ENCODE data around the gene KCNJ5.

KCNJ5 gene

DNA sequence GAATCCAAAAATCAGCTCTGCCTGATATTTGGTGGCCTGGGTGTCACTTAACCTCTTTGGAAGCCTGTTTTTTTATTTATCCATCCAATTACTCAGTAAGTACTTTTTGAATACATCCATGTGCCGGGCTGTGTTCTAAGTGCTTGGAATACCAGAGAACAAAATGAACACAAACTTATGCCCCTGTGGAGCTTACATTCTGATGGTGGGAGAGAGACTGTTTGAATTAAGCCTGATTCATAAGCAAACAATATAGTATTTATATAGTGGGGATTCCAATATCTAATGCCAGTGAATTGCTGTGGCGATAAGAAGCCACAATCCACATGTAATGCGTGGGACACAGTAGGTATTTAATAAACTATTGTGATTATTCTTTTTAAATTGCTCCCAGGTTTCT, 19.4 kb downstream of the KCNJ5 start:
- Histone ChIP-seq H3K27ac (ENCODE audit: low read depth, low read length) (no peak overlapping the region), H3K4me3 (ENCODE audit: low read length) (no peak overlapping the region)

DNA sequence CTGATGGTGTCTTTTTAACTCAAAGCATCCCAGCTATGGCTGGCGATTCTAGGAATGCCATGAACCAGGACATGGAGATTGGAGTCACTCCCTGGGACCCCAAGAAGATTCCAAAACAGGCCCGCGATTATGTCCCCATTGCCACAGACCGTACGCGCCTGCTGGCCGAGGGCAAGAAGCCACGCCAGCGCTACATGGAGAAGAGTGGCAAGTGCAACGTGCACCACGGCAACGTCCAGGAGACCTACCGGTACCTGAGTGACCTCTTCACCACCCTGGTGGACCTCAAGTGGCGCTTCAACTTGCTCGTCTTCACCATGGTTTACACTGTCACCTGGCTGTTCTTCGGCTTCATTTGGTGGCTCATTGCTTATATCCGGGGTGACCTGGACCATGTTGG, 20.1 kb downstream of the KCNJ5 start:
- Histone ChIP-seq H4K20me1 (ENCODE audit: control insufficient read depth, insufficient read depth, low read depth, low read length) (no peaks in the 10 kb centered on the region), H3K9me2 (replicated peaks; ENCODE audit: control insufficient read depth, low read length) (no peaks in the 10 kb centered on the region), H3K79me2 (ENCODE audit: control insufficient read depth, low read length) (no peaks in the 10 kb centered on the region), H3K4me3 (ENCODE audit: low read length) (no peak overlapping the region), H3F3A (ENCODE audit: control insufficient read depth, insufficient read depth) (no peaks in the 10 kb centered on the region), H3K4me2 (ENCODE audit: low read length) (no peak overlapping the region), H3K27me3 (ENCODE audit: control insufficient read depth, low read length) (peaks cover 40% of the 10 kb centered on the region), H3K36me3 (ENCODE audit: control insufficient read depth, low read length) (no peaks in the 10 kb centered on the region), H3K9me3 (ENCODE audit: control insufficient read depth, insufficient read depth, low read length) (no peaks in the 10 kb centered on the region), H3K4me1 (ENCODE audit: control insufficient read depth, low read length) (peaks cover 1% of the 10 kb centered on the region), H3K27ac (ENCODE audit: low read depth, low read length) (no peak overlapping the region)
- no peak for TF ChIP-seq EZH2phosphoT487 (IDR thresholded peaks at IDR 0.05; ENCODE audit: borderline replicate concordance, low read length)

More for the DNA sequence above, 19.4 kb downstream of the KCNJ5 start:
- no peaks in the 10 kb centered on the region for H3K79me2 ChIP-seq (ENCODE audit: control insufficient read depth, low read length)
- no peaks in the 10 kb centered on the region for H4K20me1 ChIP-seq (ENCODE audit: control insufficient read depth, insufficient read depth, low read depth, low read length)
- no peaks in the 10 kb centered on the region for H3K36me3 ChIP-seq (ENCODE audit: control insufficient read depth, low read length)
- no peaks in the 10 kb centered on the region for H3K9me3 ChIP-seq (ENCODE audit: control insufficient read depth, insufficient read depth, low read length)
- TF ChIP-seq CTCF (IDR thresholded peaks at IDR 0.05; ENCODE audit: low read depth, low read length, poor library complexity, severe bottlenecking), result no peak
- TF ChIP-seq EZH2phosphoT487 (IDR thresholded peaks at IDR 0.05; ENCODE audit: borderline replicate concordance, low read length), result no peak
- no peaks in the 10 kb centered on the region for H3K9me2 ChIP-seq (replicated peaks; ENCODE audit: control insufficient read depth, low read length)
- H3K4me1 ChIP-seq (ENCODE audit: control insufficient read depth, low read length), result peaks cover 5% of the 10 kb centered on the region
- H3K4me2 ChIP-seq (ENCODE audit: low read length), result no peak overlapping the region
- peaks cover 44% of the 10 kb centered on the region for H3K27me3 ChIP-seq (ENCODE audit: control insufficient read depth, low read length)
- no peaks in the 10 kb centered on the region for H3F3A ChIP-seq (ENCODE audit: control insufficient read depth, insufficient read depth)

- H3K4me3 ChIP-seq (ENCODE audit: low read length), result no peak overlapping the region
- H3K79me2 ChIP-seq (ENCODE audit: control insufficient read depth, low read length), result no peaks in the 10 kb centered on the region
These were observed 20.5 kb downstream of the KCNJ5 start for GRCh38 chr11:128911701-128912100.

DNA sequence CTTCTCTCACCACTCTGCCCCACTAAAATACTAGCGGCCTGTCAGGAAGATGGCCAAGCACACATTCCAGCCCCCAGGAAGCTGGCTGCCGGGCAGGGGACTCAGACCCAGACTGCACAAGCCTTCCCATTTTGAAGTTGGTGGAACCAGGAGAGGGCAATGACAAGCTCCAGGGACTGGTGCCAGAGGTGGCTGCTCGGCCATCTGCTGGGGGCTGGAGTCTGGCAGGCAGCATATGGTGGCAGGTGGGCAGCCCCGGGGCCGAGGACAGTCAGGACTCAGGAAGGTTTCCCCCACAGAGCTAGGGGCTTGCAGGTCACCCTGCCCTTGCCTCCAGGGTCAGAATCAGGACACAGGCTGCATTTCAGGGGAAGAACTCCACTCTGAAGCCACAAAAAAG, 22.6 kb downstream of the KCNJ5 start:
- no peaks in the 10 kb centered on the region for H4K20me1 ChIP-seq (ENCODE audit: control insufficient read depth, insufficient read depth, low read depth, low read length)
- H3K27me3 ChIP-seq (ENCODE audit: control insufficient read depth, low read length), result peaks cover 19% of the 10 kb centered on the region
- no peak overlapping the region for H3K27ac ChIP-seq (ENCODE audit: low read depth, low read length)
- no peaks in the 10 kb centered on the region for H3K9me3 ChIP-seq (ENCODE audit: control insufficient read depth, insufficient read depth, low read length)
- H3K4me3 ChIP-seq (ENCODE audit: low read length), result no peak overlapping the region
- TF ChIP-seq CTCF (IDR thresholded peaks at IDR 0.05; ENCODE audit: low read depth, low read length, poor library complexity, severe bottlenecking), result no peak
- no peak for TF ChIP-seq EZH2phosphoT487 (IDR thresholded peaks at IDR 0.05; ENCODE audit: borderline replicate concordance, low read length)
- H3K9me2 ChIP-seq (replicated peaks; ENCODE audit: control insufficient read depth, low read length), result no peaks in the 10 kb centered on the region
- H3F3A ChIP-seq (ENCODE audit: control insufficient read depth, insufficient read depth), result no peaks in the 10 kb centered on the region
- H3K79me2 ChIP-seq (ENCODE audit: control insufficient read depth, low read length), result no peaks in the 10 kb centered on the region
- no peak overlapping the region for H3K4me2 ChIP-seq (ENCODE audit: low read length)
- H3K36me3 ChIP-seq (ENCODE audit: control insufficient read depth, low read length), result no peaks in the 10 kb centered on the region
- no peaks in the 10 kb centered on the region for H3K4me1 ChIP-seq (ENCODE audit: control insufficient read depth, low read length)

More at GRCh38 chr11:128911701-128912100, 20.5 kb downstream of the KCNJ5 start:
- TF ChIP-seq CTCF (IDR thresholded peaks at IDR 0.05; ENCODE audit: low read depth, low read length, poor library complexity, severe bottlenecking) (no peak), EZH2phosphoT487 (IDR thresholded peaks at IDR 0.05; ENCODE audit: borderline replicate concordance, low read length) (no peak)
- H3K9me3 ChIP-seq (ENCODE audit: control insufficient read depth, insufficient read depth, low read length), result no peaks in the 10 kb centered on the region
- no peaks in the 10 kb centered on the region for H3K36me3 ChIP-seq (ENCODE audit: control insufficient read depth, low read length)
- H3K4me2 ChIP-seq (ENCODE audit: low read length), result no peak overlapping the region
- H3K27ac ChIP-seq (ENCODE audit: low read depth, low read length), result no peak overlapping the region
- H3K27me3 ChIP-seq (ENCODE audit: control insufficient read depth, low read length), result peaks cover 36% of the 10 kb centered on the region
- H4K20me1 ChIP-seq (ENCODE audit: control insufficient read depth, insufficient read depth, low read depth, low read length), result no peaks in the 10 kb centered on the region
- no peaks in the 10 kb centered on the region for H3F3A ChIP-seq (ENCODE audit: control insufficient read depth, insufficient read depth)
- H3K4me1 ChIP-seq (ENCODE audit: control insufficient read depth, low read length), result no peaks in the 10 kb centered on the region
- H3K9me2 ChIP-seq (replicated peaks; ENCODE audit: control insufficient read depth, low read length), result no peaks in the 10 kb centered on the region

All from DOHH2 (cell line).